ENCODE data around the gene MEDAG.
A peak's percentile ranks its signal among the peaks of the same experiment; 100 is the strongest.

MEDAG gene

GRCh38 chr13:30907121-30907861, 1.2 kb downstream of the MEDAG start:
- no peak overlapping the region for H3K4me3 ChIP-seq (ENCODE audit: low read depth, low read length)

GRCh38 chr13:30908416-30908980, 2.4 kb downstream of the MEDAG start:
- Histone ChIP-seq H3K9me3 (ENCODE audit: control insufficient read depth, insufficient read depth, low read depth, low read length) (no peaks in the 10 kb centered on the region), H3K36me3 (ENCODE audit: control insufficient read depth in 2 of 2, insufficient read depth in 1 of 2, low read length in 2 of 2) (no peaks in the 10 kb centered on the region), H3K4me1 (ENCODE audit: control insufficient read depth, insufficient read depth, low read length) (peaks cover 7% of the 10 kb centered on the region; the same call in 1 of the 2 replicates), H3K4me3 (ENCODE audit: low read depth, low read length) (no peak overlapping the region), H3K27ac (ENCODE audit: extremely low read depth, low read depth, low read length) (no peak overlapping the region)
- CTCF ChIA-PET: interaction anchor here (0.5 to 0.9 kb wide), 4 partner anchors 16 to 426 kb away, joined by 3 to 5 read pairs (median 4); no protein-coding TSS in a partner anchor
- TF ChIP-seq GLIS2 (tag by site-specific recombination; IDR thresholded peaks at IDR 0.05) (no peak), ZNF324 (tag by site-specific recombination; IDR thresholded peaks at IDR 0.05) (no peak), KLF10 (tag by site-specific recombination; IDR thresholded peaks at IDR 0.05) (no peak), ZNF19 (tag by site-specific recombination; IDR thresholded peaks at IDR 0.05; ENCODE audit: low read depth) (no peak), ZBTB49 (tag by site-specific recombination; IDR thresholded peaks at IDR 0.05; ENCODE audit: low read depth) (no peak), ZNF704 (tag by site-specific recombination; IDR thresholded peaks at IDR 0.05) (no peak), ZNF670 (tag by site-specific recombination; IDR thresholded peaks at IDR 0.05; ENCODE audit: low read depth) (no peak), ZNF157 (tag by site-specific recombination; IDR thresholded peaks at IDR 0.05) (no peak), ZNF600 (tag by site-specific recombination; IDR thresholded peaks at IDR 0.05) (no peak), ZNF621 (tag by site-specific recombination; IDR thresholded peaks at IDR 0.05) (no peak), SP7 (tag by site-specific recombination; IDR thresholded peaks at IDR 0.05) (no peak), ZNF626 (tag by site-specific recombination; IDR thresholded peaks at IDR 0.05) (no peak), EGR2 (tag by site-specific recombination; IDR thresholded peaks at IDR 0.05; ENCODE audit: low read depth) (peak; percentile 54), ZNF214 (tag by site-specific recombination; IDR thresholded peaks at IDR 0.05; ENCODE audit: borderline replicate concordance) (no peak), ZEB2 (tag by site-specific recombination; IDR thresholded peaks at IDR 0.05) (no peak), ZFHX2 (tag by site-specific recombination; conservative IDR thresholded peaks at IDR 0.05) (peak; percentile 57; the same call in 1 of the 2 replicates), ZNF221 (tag by site-specific recombination; IDR thresholded peaks at IDR 0.05; ENCODE audit: borderline replicate concordance) (no peak)
- POLR2A ChIA-PET: no interaction called here

More at GRCh38 chr13:30907121-30907861, 1.2 kb downstream of the MEDAG start:
- ChIA-PET POLR2A (no interaction called here), CTCF (interaction anchor here (0.7 to 0.9 kb wide), 2 partner anchors 15 to 19 kb away, joined by 3 read pairs; no protein-coding TSS in a partner anchor)
- Histone ChIP-seq H3K27ac (ENCODE audit: extremely low read depth, low read depth, low read length) (peak overlapping the region; percentile 31; the same call in 1 of the 2 replicates), H3K36me3 (ENCODE audit: control insufficient read depth in 2 of 2, insufficient read depth in 1 of 2, low read length in 2 of 2) (no peaks in the 10 kb centered on the region), H3K4me1 (ENCODE audit: control insufficient read depth, insufficient read depth, low read length) (peaks cover 7% of the 10 kb centered on the region; the same call in 1 of the 2 replicates), H3K9me3 (ENCODE audit: control insufficient read depth, insufficient read depth, low read depth, low read length) (no peaks in the 10 kb centered on the region)
- TF ChIP-seq ZBTB7A (tag by site-specific recombination; IDR thresholded peaks at IDR 0.05; ENCODE audit: low read depth) (no peak), ZFHX2 (tag by site-specific recombination; conservative IDR thresholded peaks at IDR 0.05) (no peak), ZNF623 (tag by site-specific recombination; IDR thresholded peaks at IDR 0.05) (no peak), KLF16 (tag by site-specific recombination; IDR thresholded peaks at IDR 0.05) (no peak), INSM2 (tag by site-specific recombination; IDR thresholded peaks at IDR 0.05) (no peak), BCL6B (tag by site-specific recombination; IDR thresholded peaks at IDR 0.05) (no peak), ZNF777 (tag by site-specific recombination; IDR thresholded peaks at IDR 0.05; ENCODE audit: borderline replicate concordance) (no peak), ZNF621 (tag by site-specific recombination; IDR thresholded peaks at IDR 0.05) (no peak), ZNF266 (tag by site-specific recombination; IDR thresholded peaks at IDR 0.05; ENCODE audit: low read depth) (no peak), ZSCAN23 (tag by site-specific recombination; IDR thresholded peaks at IDR 0.05) (no peak), ZNF155 (tag by site-specific recombination; IDR thresholded peaks at IDR 0.05) (no peak), MZF1 (tag by site-specific recombination; IDR thresholded peaks at IDR 0.05; ENCODE audit: borderline replicate concordance) (no peak), ZBTB17 (tag by site-specific recombination; IDR thresholded peaks at IDR 0.05) (no peak)
